NCI-H2029 treated with DMSO at 0.1 percent for 48 hours (cell line): ENCODE measurements around the gene NEAT1.

Experiments used
- DNase-seq: peaks from one replicate; lab custom pipeline; 2025; lab: John Stamatoyannopoulos, UW

Gene NEAT1

GRCh38 chr11:65422633-65423515, at the start of gene NEAT1:
NEAT1 (plus strand) TSS chr11:65422798.
- DNase-seq: peak; percentile 89

DNA sequence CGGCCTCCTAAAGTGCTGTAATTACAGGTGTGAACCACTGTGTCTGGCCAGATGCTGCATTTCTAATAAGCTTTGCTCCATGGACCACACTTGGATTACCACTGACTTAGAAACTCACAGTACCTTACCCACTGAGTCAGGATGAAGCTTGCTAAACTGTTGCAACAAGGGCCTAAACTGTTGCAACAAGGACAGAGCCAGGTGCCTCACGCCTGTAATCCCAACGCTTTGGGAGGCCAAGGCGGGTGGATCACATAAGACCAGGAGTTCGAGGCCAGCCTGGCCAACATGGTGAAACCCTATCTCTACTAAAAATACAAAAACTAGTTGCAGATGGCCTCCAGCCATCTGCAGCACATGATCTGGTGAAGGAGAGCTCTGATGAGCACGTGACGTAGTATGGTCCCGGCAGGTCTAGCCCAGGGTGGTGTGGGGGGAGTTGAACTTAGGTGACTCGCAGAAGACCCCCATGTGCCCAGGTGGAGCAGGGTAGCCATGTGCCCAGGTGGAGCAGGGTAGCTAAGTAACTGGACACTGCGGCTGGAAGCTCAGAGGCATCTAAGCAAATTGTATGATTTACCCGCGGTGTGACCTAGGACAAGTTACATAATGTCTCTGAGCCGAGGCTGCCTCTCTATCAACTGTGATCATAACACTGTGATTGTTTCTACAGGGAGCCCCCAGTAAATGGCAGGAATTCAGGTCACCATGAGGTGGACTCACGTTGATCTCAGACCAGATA, 48.6 kb upstream of the NEAT1 start:
- no peak for DNase-seq

- no peak for DNase-seq
Observed at GRCh38 chr11:65375012-65375411, 47.6 kb upstream of the NEAT1 start.

DNA sequence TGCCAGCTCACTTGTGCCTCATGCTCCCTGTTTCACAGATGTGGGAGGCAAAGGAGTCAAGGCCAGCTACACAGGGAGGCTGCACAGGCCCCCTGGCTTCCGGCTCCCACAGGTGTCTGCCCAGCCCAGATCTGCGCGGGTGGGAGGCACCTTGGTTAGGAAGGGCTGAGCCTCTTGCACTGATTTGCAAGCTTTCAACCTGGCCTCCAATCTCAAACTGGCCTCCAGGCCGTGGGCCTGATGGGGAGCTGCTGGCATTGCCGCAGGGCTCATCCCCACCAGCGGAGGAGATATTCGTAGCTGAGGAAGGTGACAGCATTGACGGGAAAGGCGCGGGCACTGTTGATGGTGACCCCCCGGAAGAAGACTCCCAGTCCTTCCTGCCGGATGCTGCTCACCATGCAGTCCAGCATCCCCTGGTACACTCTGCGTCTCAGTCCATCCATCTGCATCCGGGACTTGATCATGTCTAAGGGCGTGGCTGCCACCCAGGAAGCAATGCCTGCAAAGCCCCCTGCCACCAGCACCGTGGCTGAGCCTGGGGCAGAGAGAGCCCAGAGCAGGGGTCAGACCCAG, 46.4 kb upstream of the NEAT1 start:
- no peak for DNase-seq

DNA sequence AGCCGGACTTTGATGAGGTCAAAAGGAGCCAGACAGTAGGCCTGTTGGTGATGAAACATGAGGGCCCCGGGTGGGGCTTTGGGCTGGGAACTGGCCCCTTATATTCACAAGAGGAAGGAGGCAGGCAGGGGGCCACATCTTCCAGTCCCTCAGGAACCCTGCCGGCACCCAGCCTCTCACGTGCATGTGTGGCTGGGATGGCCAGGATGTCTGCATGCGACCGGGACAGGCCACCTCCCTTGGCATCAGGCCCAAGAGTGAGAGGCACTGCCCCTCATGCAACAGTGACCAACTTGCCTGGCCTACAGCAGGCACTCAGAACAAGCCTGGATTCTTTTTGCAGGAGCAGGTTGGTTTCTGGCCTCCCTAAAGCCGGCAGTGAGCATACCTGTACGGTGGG, 45.6 kb upstream of the NEAT1 start:
- DNase-seq: no peak

DNA sequence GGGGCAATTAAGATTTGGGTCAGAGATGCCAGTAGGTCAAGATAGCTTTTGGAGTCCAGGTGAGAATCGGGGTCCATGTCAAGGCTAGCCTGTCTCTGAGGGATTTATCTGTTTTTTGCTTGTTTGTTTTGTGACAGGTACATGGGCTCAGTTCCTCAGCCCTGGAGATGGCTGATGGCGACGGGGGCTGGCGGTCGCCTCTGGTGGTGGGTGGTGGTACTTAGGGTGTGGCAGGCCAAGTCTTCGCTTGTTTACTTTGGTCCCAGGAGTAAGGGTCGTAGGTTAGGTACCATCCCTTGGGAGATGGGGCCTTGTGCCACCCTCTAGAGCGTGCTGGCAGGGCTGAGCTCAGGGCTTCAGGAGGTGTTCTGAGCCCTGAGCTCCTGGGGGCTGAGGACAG, 44.8 kb upstream of the NEAT1 start:
- no peak for DNase-seq

DNA sequence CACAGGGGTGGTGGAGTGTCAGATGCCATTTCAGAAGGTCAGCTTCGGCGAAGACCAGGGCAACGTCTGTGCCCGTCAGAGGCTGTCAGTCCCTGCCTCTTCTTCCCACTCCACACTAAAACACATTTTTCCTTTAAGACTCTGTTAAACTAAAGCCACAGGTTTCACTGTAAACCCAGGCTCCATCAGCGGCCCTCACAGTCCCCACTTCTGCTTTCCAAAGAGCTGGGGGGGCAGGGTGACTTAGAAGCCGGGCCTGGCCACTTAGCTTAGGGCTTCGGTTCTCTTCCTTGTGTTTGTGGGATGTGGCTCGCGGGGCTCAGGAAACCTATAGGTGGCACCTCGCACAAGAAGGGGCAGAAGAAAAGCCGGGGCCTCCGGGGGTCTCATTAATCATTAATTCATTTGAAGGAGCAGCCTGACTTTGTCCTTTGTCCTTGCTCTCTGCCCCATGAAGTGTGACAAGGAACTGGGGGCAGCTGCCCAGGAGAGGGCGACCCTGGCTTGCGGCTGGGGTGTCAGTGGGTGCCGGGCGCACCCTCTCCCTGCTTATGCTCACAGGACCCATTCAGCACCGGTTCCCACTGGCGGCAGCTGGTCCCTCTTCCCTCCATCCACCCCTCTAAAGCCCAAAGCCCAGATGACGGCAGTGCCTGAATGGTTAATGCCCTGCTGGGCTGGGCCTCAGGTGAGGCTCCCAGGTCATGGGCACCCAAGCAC, 44.2 kb upstream of the NEAT1 start:
- no peak for DNase-seq

GRCh38 chr11:65378928-65379638, 43.5 kb upstream of the NEAT1 start:
- no peak for DNase-seq

DNA sequence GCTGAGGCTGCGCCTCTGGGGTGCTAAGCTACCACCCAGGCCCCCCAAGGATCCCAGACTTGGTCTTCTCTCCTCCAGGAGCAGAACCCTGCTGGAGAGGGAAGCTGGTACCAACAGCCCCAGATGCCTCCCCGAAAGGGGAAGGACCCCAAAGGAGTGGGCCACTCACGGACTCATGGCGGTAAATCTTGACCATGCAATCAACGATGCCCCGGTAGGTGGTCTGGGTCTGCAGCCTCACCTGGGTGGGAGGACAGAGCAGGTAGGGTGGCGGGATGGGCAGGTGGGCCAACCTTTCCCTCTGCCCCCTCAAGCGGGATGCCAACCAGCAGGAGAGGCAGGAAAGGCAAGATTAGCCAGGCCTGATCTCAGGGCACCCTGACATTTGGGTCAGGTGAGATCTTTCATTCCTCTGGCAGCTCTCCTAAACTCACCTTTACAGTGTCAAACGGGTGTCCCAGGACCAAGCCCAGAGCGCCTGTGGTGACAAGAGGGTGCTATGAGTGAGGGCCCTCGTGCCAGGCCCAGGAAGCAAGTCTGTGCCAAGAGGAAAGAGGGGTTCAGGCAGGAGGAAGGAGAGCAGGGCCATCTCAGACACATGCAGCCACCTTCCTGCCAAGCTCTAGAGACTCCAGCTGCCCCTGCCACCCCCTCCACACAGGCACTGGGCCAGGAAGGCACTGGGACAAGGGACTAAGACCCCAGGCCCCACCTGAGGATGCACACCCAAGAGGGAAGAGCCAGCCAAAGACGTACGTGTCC, 42.7 kb upstream of the NEAT1 start:
- DNase-seq: no peak

- DNase-seq: no peak
Observed at GRCh38 chr11:65380460-65381119, 42.0 kb upstream of the NEAT1 start.

DNA sequence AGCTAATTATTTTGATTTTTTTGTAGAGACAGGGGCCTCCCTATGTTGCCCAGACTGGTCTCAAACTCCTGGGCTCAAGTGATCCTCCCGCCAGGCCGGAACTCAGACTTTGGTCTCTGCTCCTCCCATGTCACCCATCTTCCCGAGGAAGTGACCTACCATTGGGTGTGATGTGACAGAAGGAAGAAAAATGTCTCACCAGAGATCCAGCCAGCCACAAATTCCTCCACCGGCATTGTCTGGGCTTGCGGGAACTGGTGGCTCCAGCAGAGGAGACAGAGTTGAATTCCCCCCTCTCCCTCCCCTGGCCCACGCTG, 40.9 kb upstream of the NEAT1 start:
- no peak for DNase-seq

- peak; percentile 95 for DNase-seq
Observed at GRCh38 chr11:65382033-65382803, 40.4 kb upstream of the NEAT1 start, which contains the start of gene SLC25A45. SLC25A45 (minus strand) TSS chr11:65382646; CDS start chr11:65381951, 695 bp downstream.

DNA sequence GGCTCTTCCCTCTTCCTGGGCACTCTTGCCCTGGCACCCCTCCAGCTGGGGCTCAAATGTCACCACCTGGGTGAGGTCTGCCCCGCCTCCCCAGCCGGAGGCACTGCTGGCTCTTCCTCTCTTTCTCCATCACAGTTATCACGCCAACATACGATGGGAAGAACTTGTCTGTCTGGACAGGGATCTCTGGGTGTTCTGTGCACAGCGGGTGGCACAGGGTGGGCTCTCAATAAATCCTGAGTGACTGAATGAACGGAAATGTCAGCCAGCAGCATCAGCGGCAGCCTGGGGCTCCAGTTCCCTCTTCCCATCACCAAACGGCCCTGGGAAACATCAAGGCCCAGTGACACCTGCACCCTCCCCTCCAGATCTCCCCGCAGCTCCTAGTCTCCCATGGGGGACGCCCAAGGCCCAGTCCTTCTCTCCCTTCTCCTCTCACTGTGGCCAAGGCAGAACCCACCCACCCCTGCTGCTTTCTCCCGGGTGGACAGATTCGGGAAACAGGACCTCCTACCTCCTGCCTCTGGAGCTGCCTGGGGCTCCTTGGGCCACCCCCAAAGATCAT, 39.7 kb upstream of the NEAT1 start:
- DNase-seq: no peak

DNA sequence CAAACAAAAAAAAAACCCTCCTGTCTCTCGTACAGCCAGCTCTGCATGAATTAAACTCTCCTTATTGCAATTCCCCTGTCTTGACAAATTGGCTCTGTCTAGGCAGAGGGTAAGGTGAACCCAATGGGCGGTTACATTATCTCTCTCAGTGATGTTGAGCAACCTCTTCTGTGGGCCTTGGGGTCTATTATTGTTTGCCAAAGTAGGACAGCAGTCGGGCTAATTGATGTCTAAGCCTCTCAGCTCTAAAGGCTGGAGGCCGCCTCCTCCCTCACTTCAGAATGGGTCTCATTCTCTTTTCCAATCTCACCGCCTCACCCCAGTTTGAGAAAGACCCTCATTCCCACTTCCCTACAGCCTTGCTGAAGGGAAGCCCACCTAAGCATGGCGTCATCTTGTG, 38.8 kb upstream of the NEAT1 start:
- DNase-seq: no peak

DNA sequence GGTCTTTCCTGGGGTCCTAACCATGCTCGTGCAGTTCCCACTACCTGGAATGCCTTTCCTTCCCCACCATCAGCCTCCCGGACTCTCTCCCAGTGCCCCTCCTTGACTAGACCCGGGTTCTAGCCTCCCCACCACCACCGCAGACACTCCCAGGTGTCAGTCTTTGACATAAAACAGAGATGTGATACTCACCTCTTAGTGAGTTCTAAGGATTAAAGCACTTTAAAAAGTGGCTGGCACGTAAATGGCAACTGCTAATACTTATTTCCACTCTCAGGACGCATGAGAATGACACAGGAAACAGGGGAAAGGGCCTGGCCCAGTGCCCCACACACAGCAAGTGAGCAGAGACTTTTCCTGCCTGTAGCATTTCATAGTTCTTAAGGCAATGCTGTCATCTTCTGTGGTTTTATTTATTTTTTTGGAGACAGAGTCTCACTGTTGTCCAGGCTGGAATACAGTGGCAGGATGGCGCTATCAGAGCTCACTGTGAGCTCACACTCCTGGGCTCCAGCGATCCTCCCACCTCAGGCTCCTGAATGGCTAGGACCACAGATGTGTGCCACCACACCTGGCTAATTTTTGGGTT, 38.2 kb upstream of the NEAT1 start:
- no peak for DNase-seq

GRCh38 chr11:65386307-65387140, 36.1 kb upstream of the NEAT1 start, which contains the start of gene FRMD8:
FRMD8 (plus strand) TSS chr11:65386637; CDS start chr11:65387037, 400 bp downstream.
- peak; percentile 43 for DNase-seq

GRCh38 chr11:65388731-65389130, 33.9 kb upstream of the NEAT1 start:
- no peak for DNase-seq
